Rectal smooth muscle tissue (tissue), 1 donor: ENCODE results near the gene MAN2B1.
"Not testable (repeated sequence)": the region's sequence is repeated elsewhere in the genome, so short reads cannot be mapped to it uniquely, and the experiment has no call there.

Experiments used
- H3K27ac ChIP-seq: one replicate; pipeline ENCODE4 v1.7.0; 2013; ENCODE audit warnings: low read depth, low read length, inconsistent platforms
- H3K27me3 ChIP-seq: one replicate; pipeline ENCODE4 v1.7.0; 2013; ENCODE audit warnings: low read length; ENCODE audit not compliant: control insufficient read depth, insufficient read depth
- H3K36me3 ChIP-seq: one replicate; pipeline ENCODE4 v1.7.0; 2013; ENCODE audit warnings: low read length; ENCODE audit not compliant: control insufficient read depth, insufficient read depth
- H3K4me1 ChIP-seq: one replicate; pipeline ENCODE4 v1.7.0; 2013; ENCODE audit warnings: low read length; ENCODE audit not compliant: control insufficient read depth, insufficient read depth
- H3K4me3 ChIP-seq: one replicate; pipeline ENCODE4 v1.7.0; 2013; ENCODE audit warnings: low read length
- H3K9ac ChIP-seq: one replicate; pipeline ENCODE4 v1.7.0; 2013; ENCODE audit warnings: low read length

Gene MAN2B1

GRCh38 chr19:12681074-12681987 lies 14.8 kb upstream of the MAN2B1 start, which contains the start of gene DHPS:
Gene DHPS, minus strand, starts transcription at chr19:12681880. Its CDS starts 114 bp downstream, at chr19:12681766.
- Histone ChIP-seq H3K9ac (peak within 1 kb of the TSS; percentile 92), H3K27me3 (no peaks in the 10 kb centered on the region), H3K36me3 (peaks cover 19% of the 10 kb centered on the region), H3K27ac (peak within 1 kb of the TSS; percentile 98), H3K4me1 (no peaks in the 10 kb centered on the region), H3K4me3 (peak within 1 kb of the TSS; percentile 100)

GRCh38 chr19:12680034-12680433 lies 13.5 kb upstream of the MAN2B1 start:
- Histone ChIP-seq H3K27me3 (no peaks in the 10 kb centered on the region), H3K36me3 (peaks cover 31% of the 10 kb centered on the region), H3K9ac (no peak overlapping the region), H3K27ac (no peak overlapping the region), H3K4me1 (no peaks in the 10 kb centered on the region), H3K4me3 (no peak overlapping the region)

- not testable (repeated sequence) for H3K27me3 ChIP-seq, H3K27ac ChIP-seq, H3K4me1 ChIP-seq, H3K4me3 ChIP-seq, H3K9ac ChIP-seq
- H3K36me3 ChIP-seq, result peaks cover 40% of the 10 kb centered on the region
These were observed 11.5 kb upstream of the MAN2B1 start for GRCh38 chr19:12678039-12678438.

GRCh38 chr19:12676928-12677327 lies 10.4 kb upstream of the MAN2B1 start:
- H3K9ac ChIP-seq, result no peak overlapping the region

DNA sequence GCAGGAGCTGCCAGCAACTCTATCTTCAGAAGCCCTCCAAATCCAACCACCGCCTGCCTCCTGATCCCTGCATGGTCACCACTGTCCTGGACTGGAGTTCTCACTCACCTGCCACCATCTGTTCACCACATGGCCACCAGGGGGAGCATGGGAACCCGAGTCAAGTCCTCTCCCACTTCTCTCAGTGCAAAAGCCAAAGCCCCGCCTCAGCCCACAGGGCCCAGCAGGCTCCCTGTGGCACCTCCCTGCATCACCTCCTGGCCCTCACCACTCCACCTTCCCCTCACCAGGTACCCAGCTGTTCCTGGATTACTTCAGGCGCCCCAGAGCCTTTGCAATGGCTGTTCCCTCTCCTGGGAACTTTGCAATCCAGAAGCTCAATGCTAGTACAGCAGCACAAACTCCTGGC lies 9.8 kb upstream of the MAN2B1 start:
- no peaks in the 10 kb centered on the region for H3K27me3 ChIP-seq
- no peak overlapping the region for H3K27ac ChIP-seq
- peaks cover 40% of the 10 kb centered on the region for H3K36me3 ChIP-seq
- no peak overlapping the region for H3K4me3 ChIP-seq
- no peak overlapping the region for H3K9ac ChIP-seq
- no peaks in the 10 kb centered on the region for H3K4me1 ChIP-seq

More at GRCh38 chr19:12676928-12677327, 10.4 kb upstream of the MAN2B1 start:
- Histone ChIP-seq H3K27ac (no peak overlapping the region), H3K27me3 (no peaks in the 10 kb centered on the region), H3K4me3 (no peak overlapping the region), H3K4me1 (no peaks in the 10 kb centered on the region), H3K36me3 (peaks cover 40% of the 10 kb centered on the region)

DNA sequence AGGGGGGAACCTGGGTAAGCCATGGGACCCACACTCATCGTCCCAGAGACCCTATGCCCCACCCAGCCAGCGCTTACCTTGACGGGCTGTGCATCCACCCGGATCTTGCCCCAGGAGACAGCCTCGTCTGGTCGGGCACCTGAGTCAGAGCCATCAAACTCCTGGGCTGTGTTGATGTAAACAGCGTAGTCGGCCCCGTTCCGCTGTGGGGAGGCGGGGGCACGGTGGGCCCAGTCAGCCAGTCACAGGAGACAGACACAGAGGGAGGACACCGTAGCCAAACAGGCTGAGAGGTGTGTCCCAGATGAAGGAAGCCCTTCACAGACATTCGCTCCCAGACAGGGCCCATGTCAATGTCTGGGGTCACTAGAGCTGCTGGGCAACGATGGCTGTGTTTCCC lies 9.4 kb upstream of the MAN2B1 start:
- Histone ChIP-seq H3K4me3 (no peak overlapping the region), H3K27ac (no peak overlapping the region), H3K27me3 (no peaks in the 10 kb centered on the region), H3K4me1 (no peaks in the 10 kb centered on the region), H3K9ac (no peak overlapping the region), H3K36me3 (peaks cover 40% of the 10 kb centered on the region)

DNA sequence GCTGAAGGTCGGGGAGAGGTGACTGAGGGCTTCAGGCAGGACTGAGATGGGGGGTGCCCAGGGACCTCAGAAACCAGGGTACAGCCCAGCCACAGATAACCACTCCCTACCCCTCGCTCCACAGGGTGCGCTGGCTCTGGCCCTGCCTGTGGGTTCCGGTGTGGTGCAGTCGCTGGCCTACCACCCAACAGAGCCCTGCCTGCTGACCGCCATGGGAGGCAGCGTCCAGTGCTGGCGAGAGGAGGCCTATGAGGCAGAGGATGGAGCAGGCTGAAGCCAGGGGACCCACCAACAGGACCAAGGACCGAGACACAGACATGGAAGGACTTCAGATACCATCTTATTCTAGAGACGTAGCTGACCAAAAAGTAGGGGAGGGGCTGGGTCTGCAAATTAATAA lies 8.9 kb upstream of the MAN2B1 start:
- Histone ChIP-seq H3K4me1 (peaks cover 3% of the 10 kb centered on the region), H3K27ac (no peak overlapping the region), H3K36me3 (peaks cover 40% of the 10 kb centered on the region), H3K9ac (no peak overlapping the region), H3K27me3 (no peaks in the 10 kb centered on the region), H3K4me3 (no peak overlapping the region)

GRCh38 chr19:12672744-12673143 lies 6.2 kb upstream of the MAN2B1 start:
- no peak overlapping the region for H3K9ac ChIP-seq
- H3K27ac ChIP-seq, result no peak overlapping the region
- no peaks in the 10 kb centered on the region for H3K27me3 ChIP-seq
- peaks cover 30% of the 10 kb centered on the region for H3K36me3 ChIP-seq
- peaks cover 13% of the 10 kb centered on the region for H3K4me1 ChIP-seq
- no peak overlapping the region for H3K4me3 ChIP-seq

- H3K27me3 ChIP-seq, result no peaks in the 10 kb centered on the region
- no peak overlapping the region for H3K27ac ChIP-seq
- peak overlapping the region; percentile 97 for H3K4me3 ChIP-seq
- H3K36me3 ChIP-seq, result peaks cover 11% of the 10 kb centered on the region
- peaks cover 22% of the 10 kb centered on the region for H3K4me1 ChIP-seq
- peak overlapping the region; percentile 74 for H3K9ac ChIP-seq
These were observed 3.8 kb upstream of the MAN2B1 start for GRCh38 chr19:12670159-12670928.

- H3K27me3 ChIP-seq, result no peaks in the 10 kb centered on the region
- peak overlapping the region; percentile 99 for H3K27ac ChIP-seq
- peak overlapping the region; percentile 97 for H3K9ac ChIP-seq
- peaks cover 11% of the 10 kb centered on the region for H3K36me3 ChIP-seq
- H3K4me3 ChIP-seq, result peak overlapping the region; percentile 97
- H3K4me1 ChIP-seq, result peaks cover 22% of the 10 kb centered on the region
These were observed 3.0 kb upstream of the MAN2B1 start for GRCh38 chr19:12669270-12670158.

GRCh38 chr19:12668932-12669269 lies 2.4 kb upstream of the MAN2B1 start:
- Histone ChIP-seq H3K4me1 (peaks cover 22% of the 10 kb centered on the region), H3K36me3 (peaks cover 5% of the 10 kb centered on the region), H3K4me3 (peak overlapping the region; percentile 97), H3K27me3 (no peaks in the 10 kb centered on the region), H3K27ac (peak overlapping the region; percentile 99), H3K9ac (peak overlapping the region; percentile 95)

DNA sequence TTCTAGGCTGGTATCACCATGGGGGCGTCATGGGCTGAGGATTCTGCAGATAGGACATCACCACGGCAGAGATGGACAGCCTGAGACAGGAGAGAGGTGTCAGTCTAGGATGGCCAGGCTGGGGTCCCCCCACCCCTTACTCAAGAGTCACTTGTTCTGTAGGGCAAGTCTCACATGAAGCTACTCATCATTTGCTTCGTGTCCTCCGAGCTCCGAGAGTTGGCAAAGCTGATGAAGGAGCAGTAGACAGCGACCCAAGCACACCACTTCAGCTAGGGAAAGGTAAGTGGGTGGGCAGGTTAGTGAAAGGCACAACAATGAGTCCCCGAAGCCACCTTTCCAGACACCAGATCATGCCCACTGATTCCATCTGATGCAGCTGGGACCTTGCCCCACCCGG lies 1.8 kb upstream of the MAN2B1 start:
- Histone ChIP-seq H3K27ac (peak overlapping the region; percentile 99), H3K9ac (no peak overlapping the region), H3K36me3 (peaks cover 4% of the 10 kb centered on the region), H3K4me1 (peaks cover 22% of the 10 kb centered on the region), H3K27me3 (no peaks in the 10 kb centered on the region), H3K4me3 (peak overlapping the region; percentile 97)
